Epithelial cell of proximal tubule (primary cell): Measurements from ENCODE around the gene HSPB1. TPM values are rescaled to one million over a fixed set of nuclear protein-coding genes. Genes with fewer than 3 reads are reported as not detected.
A peak's percentile ranks its signal among the peaks of the same experiment; 100 is the strongest.
"Not testable (repeated sequence)": the region's sequence is repeated elsewhere in the genome, so short reads cannot be mapped to it uniquely, and the experiment has no call there.

Source experiments
- DNase-seq: peaks from one replicate; pipeline ENCODE4 v3.0.0-alpha.2; 2011; ENCODE audit warnings: low read depth
- H3K4me3 ChIP-seq: 2 replicates; pipeline ENCODE4 v1.5.1; 2011; ENCODE audit warnings: low read depth, mild to moderate bottlenecking, low read length
- CTCF ChIP-seq: conservative IDR thresholded peaks from 2 replicates; pipeline ENCODE4 v1.5.1; 2012; ENCODE audit warnings: low read depth, mild to moderate bottlenecking, low read length
- total RNA-seq: library from RNA; depleted of rRNA; stranded (reverse); fragments of >200 nt; gene quantifications from 2 replicates; pipeline ENCODE4 v1.2.3, GENCODE V29; 2015

HSPB1 gene
- total RNA-seq, 1 donor from 2014 or later, result 435 TPM

GRCh38 chr7:76261931-76262330 lies 40.5 kb upstream of the HSPB1 start:
- no peak overlapping the region for H3K4me3 ChIP-seq
- DNase-seq, result no peak
- no peak for TF ChIP-seq CTCF

GRCh38 chr7:76262683-76263402 lies 39.6 kb upstream of the HSPB1 start:
- peak; percentile 95 for TF ChIP-seq CTCF
- H3K4me3 ChIP-seq, result no peak overlapping the region
- DNase-seq, result peak; percentile 4

- TF ChIP-seq CTCF, result no peak
- no peak overlapping the region for H3K4me3 ChIP-seq
- no peak for DNase-seq
These were observed 37.2 kb upstream of the HSPB1 start for GRCh38 chr7:76265299-76265698.

GRCh38 chr7:76267107-76267893 lies 35.2 kb upstream of the HSPB1 start:
- no peak for DNase-seq
- no peak overlapping the region for H3K4me3 ChIP-seq
- TF ChIP-seq CTCF, result no peak

- no peak for DNase-seq
- no peak overlapping the region for H3K4me3 ChIP-seq
- TF ChIP-seq CTCF, result no peak
These were observed 34.6 kb upstream of the HSPB1 start for GRCh38 chr7:76267894-76268183.

GRCh38 chr7:76268376-76268775 lies 34.1 kb upstream of the HSPB1 start:
- no peak for DNase-seq
- TF ChIP-seq CTCF, result no peak
- H3K4me3 ChIP-seq, result no peak overlapping the region

GRCh38 chr7:76269895-76270294 lies 32.6 kb upstream of the HSPB1 start:
- no peak for DNase-seq
- no peak overlapping the region for H3K4me3 ChIP-seq
- TF ChIP-seq CTCF, result no peak

GRCh38 chr7:76271384-76271783 lies 31.1 kb upstream of the HSPB1 start:
- not testable (repeated sequence) for H3K4me3 ChIP-seq

More at GRCh38 chr7:76271384-76271783, 31.1 kb upstream of the HSPB1 start:
- DNase-seq, result not testable (repeated sequence)
